GM18505 (cell line): ENCODE data around the gene KCNJ5.

Experiments
- ATAC-seq: cut with Tn5 transposase; IDR thresholded peaks from one replicate; pipeline ENCODE4 v1.9.1; 2021; ENCODE audit not compliant: unreplicated experiment
- POLR2A ChIP-seq: IDR thresholded peaks from 4 replicates; pipeline ENCODE4 v1.6.1; 2011; ENCODE audit warnings: borderline replicate concordance; ENCODE audit not compliant: insufficient read depth, insufficient read length; ENCODE audit errors: extremely low read depth

Gene KCNJ5

DNA sequence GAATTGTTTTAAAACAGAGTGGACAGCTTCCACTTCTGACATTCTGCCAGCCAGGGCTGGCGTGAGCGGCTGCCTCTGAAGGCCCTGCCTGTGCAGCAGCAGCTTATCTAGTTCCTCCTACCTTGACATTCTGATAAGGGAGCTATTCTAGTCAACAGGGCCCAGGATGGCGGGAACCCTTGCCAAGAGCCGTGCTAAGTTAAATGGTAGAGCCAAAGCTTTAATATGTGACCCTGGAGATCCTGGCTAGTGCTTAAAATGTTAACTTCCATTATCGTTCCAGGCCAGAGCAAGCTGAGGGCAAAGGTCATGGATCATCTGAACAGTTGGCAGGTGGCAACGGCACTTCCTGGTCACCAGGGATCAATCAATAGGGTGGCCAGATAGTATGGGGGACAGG is 3.5 kb downstream of the KCNJ5 start:
- ATAC-seq: no peak
- no peak for TF ChIP-seq POLR2A

DNA sequence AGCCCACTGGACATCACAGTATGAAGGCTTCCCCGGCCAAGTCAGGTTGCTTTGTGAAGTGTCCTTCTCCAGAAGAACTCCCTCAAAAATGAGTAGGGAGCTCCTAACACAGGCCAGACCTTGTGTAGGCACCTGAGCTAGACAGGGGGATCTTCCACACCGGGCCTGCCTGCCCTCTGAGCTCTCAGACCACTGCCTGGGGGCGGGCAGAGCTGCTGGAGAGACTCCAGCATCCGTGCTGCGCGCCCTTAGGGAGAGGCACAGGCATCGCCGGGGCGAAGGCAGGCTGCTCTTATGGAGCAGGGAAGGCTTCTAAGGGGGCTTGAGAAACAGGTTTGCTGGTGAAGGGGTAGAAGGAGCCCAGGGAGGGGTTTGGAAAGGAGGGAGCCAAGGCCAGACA is 4.4 kb downstream of the KCNJ5 start:
- no peak for TF ChIP-seq POLR2A
- ATAC-seq: no peak

DNA sequence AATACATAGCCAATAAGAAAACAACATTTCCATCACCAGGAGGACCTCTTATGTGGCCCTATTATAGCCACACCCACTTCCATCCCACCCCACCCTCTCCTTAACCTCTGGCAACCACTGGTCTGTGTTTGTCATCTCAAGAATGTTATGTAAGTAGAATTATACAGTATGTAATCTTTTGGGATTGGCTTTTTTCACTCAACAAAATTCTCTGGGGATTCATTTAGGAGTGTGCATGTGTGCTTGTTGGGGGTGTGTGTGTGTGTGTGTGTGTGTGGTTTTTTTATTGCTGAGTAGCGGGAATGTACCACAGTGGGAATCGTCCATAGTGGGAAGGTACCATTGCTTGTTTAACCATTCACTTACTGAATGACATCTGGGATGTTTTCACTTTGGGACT is 5.2 kb downstream of the KCNJ5 start:
- no peak for ATAC-seq
- no peak for TF ChIP-seq POLR2A

DNA sequence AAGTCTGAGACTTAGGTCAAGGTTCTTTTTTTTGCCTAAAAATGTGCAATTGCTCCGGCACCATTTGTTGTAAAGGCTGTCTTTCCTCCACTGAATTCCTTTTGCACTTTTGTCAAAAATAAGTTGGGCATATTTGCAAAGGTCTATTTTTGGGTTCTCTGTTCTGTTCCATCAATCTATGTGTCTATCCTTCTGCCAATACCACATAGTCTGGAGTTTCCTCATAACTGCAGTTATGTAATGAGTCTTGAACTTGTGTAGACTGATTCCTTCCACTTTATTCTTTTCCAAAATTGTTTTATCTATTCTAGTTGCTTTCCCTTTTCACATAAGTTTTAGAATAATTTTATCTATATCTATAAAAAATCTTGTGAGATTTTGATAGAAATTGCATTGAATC is 6.7 kb downstream of the KCNJ5 start:
- TF ChIP-seq POLR2A: no peak
- ATAC-seq: no peak

DNA sequence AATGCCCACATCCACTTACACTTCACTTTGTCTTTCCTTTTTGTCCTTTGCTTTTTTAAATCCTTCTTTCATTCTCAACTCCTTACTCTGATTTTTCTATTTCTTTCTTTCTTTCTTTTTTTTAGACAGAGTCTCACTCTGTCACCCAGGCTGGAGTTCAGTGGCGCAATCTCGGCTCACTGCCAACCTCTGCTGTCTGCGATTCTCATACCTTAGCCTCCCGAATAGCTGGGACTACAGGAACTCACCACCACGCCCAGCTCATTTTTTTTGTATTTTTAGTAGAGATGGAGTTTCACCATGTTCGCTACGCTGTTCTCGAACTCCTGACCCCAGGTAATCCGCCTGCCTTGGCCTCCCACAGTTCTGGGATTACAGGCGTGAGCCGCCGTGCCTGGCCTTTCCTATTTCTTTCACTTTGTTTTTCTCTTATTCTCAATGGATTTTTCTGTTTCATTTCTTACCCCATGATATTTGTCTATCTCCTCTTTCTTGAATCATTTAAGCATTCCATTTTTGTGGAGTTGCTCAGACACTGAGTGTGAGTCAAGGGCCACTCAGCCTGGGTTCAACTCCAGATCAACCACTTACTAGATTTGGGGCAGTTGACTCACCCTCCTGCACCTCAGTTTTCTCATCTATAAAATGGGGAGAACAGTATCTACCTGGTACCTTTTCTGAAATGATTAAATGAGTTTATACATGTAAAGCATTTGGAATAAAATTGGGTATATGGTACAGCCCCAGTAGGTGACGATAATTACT is 7.6 kb downstream of the KCNJ5 start:
- ATAC-seq: no peak
- no peak for TF ChIP-seq POLR2A

DNA sequence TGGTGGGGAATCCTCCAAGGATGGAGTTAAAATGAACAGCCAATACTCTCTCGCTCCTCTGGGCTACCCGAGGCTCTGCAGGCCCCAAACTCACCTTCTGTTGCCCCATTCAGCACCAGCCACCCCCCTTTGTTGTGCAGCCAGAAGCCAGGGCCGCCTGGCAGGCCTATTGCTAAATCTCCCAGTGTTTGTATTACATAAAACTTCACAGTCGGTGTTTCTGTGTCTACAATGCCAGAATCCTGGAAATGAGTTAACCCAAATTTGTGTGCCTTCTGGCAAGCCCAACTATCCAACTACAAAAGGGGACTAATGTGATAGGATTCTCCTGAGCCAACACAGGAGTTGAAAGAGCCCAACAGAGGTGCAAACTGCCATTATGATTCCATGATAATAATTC is 9.3 kb downstream of the KCNJ5 start:
- TF ChIP-seq POLR2A: no peak
- ATAC-seq: no peak

DNA sequence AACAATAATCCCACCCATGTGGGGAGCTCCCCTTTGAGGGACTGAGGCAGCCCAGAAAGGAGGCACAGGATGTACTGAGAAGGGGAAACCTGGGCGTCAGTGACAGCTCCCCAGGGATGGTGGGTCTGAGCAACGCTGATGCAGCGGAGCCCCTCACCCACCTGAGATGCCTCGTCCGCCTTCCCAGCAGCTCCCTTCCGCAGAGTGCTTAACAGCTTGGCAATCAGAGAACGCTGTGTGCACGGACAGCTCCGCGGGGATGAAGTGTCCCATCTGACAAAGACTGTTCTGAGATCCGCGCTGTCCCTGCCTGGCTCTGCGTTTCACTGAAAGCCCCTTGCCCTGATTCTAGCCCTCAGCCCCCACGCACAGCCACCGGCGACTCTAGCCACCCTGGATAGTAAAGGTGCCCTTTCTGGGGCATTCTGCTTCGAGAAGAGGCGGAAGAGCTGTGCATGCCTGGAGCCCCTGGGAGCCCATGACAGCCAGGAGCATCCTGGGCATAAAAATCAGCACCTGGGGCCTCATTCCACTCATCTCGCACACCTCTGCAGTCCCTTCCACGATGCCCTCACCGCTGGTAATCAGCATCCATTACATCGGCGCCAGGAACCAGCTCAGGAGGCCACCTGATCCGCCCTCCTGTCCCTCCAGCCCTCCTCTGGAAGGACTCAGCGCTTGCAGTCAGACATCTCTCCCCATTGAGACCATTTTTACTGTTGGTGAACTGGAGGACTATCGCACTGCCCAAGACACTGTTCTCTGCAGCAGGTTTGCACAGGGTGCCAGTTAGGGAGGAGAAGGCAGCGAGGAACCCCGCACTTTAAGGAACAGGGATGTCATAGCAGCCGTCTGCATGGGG is 10.7 kb downstream of the KCNJ5 start:
- no peak for ATAC-seq
- no peak for TF ChIP-seq POLR2A

DNA sequence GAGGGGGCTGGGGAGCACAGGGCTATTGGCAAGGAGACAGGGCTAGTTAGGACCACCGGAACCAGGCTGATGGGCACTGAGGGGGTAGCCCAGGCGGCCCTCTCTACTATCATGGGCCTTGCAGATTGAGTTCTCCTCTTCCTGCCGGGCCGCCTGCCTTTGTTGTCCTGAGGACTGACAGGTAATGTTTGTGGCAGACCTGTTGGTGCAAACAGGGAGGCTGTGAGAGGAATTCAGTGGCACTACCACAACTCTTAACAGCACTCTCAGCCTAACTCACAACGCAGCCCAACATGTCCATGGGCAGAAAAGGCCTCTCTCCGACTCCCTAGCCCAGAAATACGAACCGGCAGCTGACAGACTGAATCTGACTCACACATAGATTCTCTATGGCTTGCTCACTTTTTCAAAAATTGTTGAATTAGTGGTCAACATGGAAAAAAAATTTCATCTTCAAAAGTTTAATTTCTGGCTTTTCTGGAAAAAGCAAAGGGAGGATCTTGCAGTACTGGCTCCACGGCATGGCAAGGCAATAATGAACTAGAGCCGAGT is 11.4 kb downstream of the KCNJ5 start:
- ATAC-seq: no peak
- no peak for TF ChIP-seq POLR2A

DNA sequence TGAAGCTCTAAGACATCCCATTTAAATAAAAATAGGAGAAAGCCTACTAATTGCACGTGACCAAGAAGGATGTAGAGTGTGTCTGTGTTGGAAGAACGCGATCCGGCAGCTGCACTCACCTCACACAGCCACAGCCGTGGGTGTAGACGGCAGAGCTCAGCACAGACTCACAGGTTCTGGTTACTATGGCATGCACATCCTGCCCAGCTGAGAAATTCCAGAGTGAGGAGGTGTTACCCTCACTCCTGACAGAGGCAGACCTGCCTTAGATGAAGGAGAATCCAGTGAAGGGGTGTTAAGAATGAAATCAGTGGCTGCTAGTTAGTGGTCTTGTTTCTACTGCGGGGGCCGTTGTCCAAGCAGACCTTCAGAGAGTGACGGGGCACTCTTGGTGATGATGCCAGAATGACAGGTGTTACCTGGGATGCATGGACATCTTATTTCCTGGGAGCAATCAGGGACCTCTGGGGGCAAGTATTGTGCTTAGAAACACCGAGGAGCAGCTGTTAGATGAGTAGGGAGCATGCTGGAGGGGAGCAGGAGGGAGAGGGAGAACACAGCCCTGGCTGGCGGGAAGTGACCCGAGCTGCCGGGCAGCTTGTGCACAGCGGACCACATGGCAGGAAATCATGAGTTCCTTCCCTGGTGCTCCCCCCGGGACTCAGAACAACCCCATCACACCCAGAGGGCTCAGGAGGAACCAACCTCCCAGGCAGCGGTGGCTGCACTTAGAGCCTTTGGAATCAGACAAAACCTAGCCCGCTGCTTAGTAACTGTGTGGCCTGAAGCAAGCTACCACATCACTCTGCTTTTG is 12.3 kb downstream of the KCNJ5 start:
- no peak for TF ChIP-seq POLR2A
- ATAC-seq: no peak

DNA sequence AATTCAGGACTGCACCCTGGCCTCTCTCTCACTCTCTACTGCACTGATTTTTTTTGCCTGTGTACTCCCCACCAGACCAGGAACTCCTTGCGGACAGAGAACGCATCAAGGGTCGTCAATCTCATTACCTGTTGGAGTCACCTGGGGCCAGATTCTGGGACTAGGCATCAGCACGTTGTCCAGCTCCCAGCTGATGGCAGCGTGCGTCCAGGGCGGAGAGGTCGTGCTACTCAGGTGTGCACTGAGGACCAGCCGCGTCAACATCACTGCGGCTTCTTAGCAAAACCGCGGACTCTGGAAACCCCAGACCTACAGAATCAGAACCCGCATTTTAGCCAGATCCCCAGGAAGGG is 13.1 kb downstream of the KCNJ5 start:
- no peak for ATAC-seq
- no peak for TF ChIP-seq POLR2A

DNA sequence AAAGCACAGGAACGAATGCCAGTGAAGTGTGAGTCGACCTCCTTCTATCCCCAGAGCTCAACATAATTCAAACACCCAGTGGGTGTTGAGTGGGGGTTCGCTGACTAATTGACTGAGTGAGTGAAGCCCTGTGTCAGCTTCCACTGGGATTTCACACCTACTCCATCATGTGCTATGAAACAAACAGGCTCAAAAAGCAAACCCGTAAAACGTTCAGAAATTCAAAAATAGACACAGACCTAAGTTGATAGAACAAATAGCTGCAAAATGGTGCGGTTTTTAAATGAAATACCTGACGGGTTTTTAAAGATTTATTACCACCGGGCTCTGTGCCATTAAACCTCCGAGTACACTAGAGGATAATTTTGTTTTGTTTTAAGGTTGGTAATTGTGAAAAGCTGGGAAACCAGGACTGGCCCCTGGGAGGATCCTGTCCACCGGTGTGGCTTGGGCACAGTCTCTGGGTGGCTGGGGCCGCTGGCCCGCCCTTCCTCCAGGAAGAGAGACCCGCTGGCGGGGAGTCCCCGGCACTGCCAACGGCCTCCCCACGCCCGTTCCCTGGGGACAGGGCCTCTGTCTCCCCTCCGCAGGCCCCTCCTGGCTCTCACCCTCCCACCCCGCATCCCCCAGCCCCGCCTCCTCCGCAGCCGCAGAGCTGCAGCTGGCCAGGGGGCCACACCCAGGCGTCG is 13.6 kb downstream of the KCNJ5 start:
- TF ChIP-seq POLR2A: no peak
- peak; percentile 41 for ATAC-seq

DNA sequence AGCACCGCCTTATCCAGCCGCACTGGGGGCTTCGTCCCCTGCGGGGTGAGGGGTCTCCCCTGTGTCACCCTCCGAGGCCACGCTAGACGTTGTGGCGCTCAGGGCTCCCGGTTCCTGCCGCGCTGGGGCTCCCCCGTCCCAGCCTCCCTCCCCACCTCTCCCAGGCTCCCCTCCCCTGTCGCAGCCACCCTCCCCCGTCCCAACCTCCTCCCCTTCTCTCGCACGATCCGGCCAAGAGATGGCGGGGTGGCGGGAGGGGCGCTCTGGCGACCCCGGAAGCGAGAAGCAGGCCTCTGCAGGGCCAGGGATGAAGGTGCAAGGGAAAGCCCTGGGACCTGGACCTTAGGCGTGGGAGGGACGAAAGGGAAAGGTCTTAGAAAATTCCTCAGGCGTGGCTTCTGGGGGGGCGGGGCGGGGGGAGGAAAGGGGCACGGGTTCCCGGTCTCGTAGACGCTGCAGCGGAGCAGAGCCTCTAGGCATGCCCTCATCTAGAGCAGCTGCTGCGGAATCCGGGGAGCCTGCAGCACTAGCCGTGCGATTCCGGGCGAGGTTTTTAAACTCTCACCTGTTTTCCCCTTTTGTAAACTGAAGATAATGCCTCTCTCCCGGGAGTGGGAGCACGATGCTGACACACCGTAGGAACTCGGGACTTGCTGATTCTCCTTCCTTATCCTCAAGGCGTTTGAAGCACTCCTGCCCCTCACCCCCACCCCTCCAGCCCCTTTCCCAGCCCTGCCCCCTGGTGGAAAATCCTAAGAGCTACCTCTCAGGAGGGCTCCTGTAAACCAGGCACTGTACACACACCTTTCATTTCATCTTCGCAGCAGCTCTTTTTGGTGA is 14.4 kb downstream of the KCNJ5 start:
- ATAC-seq: peak; percentile 43
- no peak for TF ChIP-seq POLR2A

DNA sequence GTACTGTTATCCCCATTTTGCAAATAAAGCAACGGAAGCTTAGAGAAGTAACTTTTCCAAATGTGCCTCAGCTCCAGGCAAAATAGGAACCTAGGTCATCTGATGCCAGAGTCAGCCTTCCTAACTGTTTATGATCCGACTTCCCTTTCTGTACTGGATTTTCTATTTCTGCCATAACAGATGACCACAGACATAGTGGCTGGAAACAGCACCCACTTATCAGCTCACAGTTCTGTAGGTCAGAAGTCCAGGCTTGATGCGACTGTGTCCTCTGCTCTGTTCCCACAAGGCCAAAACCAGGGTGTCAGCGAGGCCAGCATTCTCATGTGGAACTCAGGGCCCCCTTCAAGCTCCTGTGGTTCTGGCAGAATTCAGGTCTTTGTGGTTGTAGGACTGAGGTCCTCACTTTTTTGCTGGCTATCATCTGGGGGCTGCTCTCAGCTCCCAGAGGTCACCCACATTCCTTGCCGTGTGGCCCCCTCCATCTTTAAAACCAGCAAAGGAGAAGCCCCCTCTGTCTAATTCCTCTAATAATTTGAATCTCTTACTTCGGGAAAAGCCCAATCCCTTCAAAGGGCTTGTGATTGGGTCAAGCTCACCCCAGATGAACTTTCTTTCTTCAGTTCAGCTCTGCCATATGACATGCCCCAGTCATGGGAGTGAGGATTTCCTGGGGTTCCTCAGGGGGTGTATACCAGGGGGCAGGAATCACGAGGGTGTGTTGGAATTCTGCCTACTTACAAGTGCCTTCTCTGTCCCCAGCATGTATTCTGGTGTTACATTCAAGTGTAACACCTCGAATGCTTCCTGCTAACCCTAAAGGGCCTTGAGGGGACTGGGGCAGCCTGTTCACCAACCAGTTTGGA is 15.3 kb downstream of the KCNJ5 start:
- no peak for TF ChIP-seq POLR2A
- no peak for ATAC-seq
